A673 (cell line): ENCODE results near the gene SMIM35.

Experiments
- CTCF ChIP-seq: fragments of 300-800, 200-600 bp; sonication (generic); conservative IDR thresholded peaks from 2 replicates; pipeline ENCODE4 v1.5.1; 2017; ENCODE audit warnings: low read depth, mild to moderate bottlenecking, antibody characterized with exemption, low read length, moderate library complexity, mixed read lengths
- EZH2 ChIP-seq: fragments of 200-600 bp; sonication (generic); IDR thresholded peaks from 2 replicates; pipeline ENCODE4 v1.6.1; 2017; ENCODE audit warnings: borderline replicate concordance, low read depth, mild to moderate bottlenecking, mixed read lengths, antibody characterized with exemption, low read length; ENCODE audit not compliant: poor library complexity, severe bottlenecking

DNA sequence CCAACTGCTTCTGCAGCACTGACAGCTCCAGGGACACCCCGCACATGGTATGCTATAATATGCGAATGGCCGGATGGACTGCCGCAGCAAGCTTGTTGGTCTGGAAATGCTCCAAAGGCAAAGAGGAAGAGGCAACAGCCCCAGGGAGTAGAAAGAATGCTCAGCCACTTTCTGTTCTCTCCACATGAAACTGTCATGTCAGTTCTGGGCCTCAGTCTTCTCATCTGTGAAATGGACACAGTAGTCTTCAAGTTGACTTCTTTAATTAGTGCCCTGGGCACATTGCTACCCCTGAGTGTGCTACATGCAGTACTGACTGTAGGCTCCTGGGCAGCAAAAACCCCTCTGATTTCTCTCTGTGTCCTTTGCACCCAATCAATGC lies 80.6 kb downstream of the SMIM35 start:
- TF ChIP-seq EZH2 (no peak), CTCF (no peak)
